Measurements from ENCODE around the gene CASS4. TPM values are rescaled to one million over a fixed set of nuclear protein-coding genes. Genes with fewer than 3 reads are reported as not detected.

CASS4 gene
- total RNA-seq, 2 donors from 2014 or later = 7.1 to 18.6 TPM

DNA sequence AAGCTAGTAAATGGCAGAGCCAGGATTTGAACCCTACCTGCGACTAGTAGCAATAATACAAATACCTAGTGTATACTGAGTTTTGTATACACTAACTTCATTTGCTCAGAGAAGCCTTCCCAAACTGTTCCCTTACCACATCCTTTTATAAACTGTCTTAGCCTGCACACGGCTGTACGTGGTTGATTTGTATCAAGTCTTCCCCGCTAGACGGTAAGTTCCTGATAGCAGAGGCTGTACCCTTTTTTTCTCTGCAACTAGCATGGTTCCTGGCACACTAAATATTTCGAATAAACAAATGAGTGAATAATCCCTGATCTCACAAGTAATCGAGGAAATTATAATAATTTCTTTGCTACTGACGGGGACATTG, 57.0 kb downstream of the CASS4 start:
- H3K36me3 Mint-ChIP-seq (ENCODE audit: low read depth) = peaks cover 7% of the 10 kb centered on the region
- peak overlapping the region; percentile 99 for H3K27ac Mint-ChIP-seq
- no peaks in the 10 kb centered on the region for H3K9me3 ChIP-seq (ENCODE audit: control insufficient read depth, low read length, poor library complexity, severe bottlenecking)
- DNase-seq = no peak
- peaks cover 25% of the 10 kb centered on the region for H3K4me1 Mint-ChIP-seq
- no peaks in the 10 kb centered on the region for H3K27me3 Mint-ChIP-seq
- no peak for ATAC-seq
- H3K4me3 Mint-ChIP-seq = peak overlapping the region; percentile 99

DNA sequence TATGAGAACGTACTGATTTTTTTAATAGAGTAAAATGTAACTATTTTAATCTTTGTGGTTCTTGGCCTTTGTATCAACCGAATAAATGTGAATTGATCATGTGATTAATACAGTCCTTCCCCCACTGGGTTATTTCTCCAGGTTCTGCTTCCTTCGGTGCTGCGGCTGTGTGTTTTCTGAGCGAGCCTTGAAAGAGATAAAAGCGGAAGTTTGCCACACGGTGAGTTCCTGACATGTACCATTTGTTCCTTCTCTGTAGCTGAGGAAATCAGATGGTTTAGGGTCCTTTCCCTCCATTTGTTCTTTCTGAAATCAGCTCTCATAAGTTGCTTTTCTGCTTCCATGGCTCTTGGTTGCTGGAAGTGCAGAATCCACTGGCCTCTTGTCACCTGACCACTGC, 71.9 kb downstream of the CASS4 start:
- ATAC-seq = peak; percentile 39
- DNase-seq = no peak
- H3K9me3 ChIP-seq (ENCODE audit: control insufficient read depth, low read length, poor library complexity, severe bottlenecking) = no peaks in the 10 kb centered on the region
- Mint-ChIP-seq H3K27ac (peak overlapping the region; percentile 83), H3K36me3 (ENCODE audit: low read depth) (peaks cover 19% of the 10 kb centered on the region), H3K4me1 (peaks cover 39% of the 10 kb centered on the region), H3K27me3 (no peaks in the 10 kb centered on the region), H3K4me3 (no peak overlapping the region)

DNA sequence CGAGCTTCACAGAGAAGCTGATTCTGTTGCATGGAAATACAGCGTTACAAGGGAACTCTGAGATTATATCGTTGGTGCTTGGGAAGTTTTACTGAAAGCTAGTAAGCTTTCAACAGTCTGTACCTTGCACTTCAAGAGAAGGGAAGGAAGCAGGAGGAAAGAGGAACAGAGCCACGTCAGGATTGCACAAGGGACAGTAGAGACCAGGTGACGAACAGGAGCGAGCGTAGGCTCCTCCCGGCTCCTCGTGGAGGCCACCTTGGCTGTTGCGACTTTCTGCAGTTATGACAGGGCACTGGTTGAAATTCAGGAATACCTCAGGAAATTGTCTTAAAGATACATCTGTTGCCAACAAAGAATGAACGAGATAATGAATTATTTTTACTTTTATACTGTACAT, 75.2 kb downstream of the CASS4 start:
- H3K27me3 Mint-ChIP-seq = no peaks in the 10 kb centered on the region
- no peak for DNase-seq
- no peak overlapping the region for H3K27ac Mint-ChIP-seq
- no peak overlapping the region for H3K4me3 Mint-ChIP-seq
- H3K9me3 ChIP-seq (ENCODE audit: control insufficient read depth, low read length, poor library complexity, severe bottlenecking) = no peaks in the 10 kb centered on the region
- no peak for ATAC-seq
- peaks cover 29% of the 10 kb centered on the region for H3K4me1 Mint-ChIP-seq
- H3K36me3 Mint-ChIP-seq (ENCODE audit: low read depth) = peaks cover 13% of the 10 kb centered on the region

DNA sequence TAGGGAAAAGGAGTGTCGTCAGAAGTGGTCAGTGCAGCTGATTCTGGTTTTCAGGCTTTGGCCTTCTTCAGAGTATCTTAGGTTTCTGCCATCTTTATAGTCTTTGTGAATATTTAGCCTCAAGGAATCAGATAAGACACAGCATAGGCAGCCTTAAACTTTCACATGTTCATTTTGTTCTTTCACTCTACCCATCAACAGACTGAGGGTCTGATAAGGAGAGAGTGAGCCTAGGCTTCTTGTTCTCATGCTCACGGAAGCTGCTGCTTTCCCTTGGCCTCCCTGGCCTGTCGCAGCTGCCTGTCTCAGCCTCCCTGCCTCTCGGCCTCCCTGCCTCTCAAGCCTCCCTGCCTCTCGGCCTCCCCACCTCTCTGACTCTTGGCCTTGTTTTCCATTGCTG, 76.5 kb downstream of the CASS4 start:
- Mint-ChIP-seq H3K4me1 (peaks cover 23% of the 10 kb centered on the region), H3K27me3 (no peaks in the 10 kb centered on the region), H3K36me3 (ENCODE audit: low read depth) (peaks cover 13% of the 10 kb centered on the region), H3K27ac (peak overlapping the region; percentile 29), H3K4me3 (no peak overlapping the region)
- DNase-seq (no peak), ATAC-seq (no peak)
- H3K9me3 ChIP-seq (ENCODE audit: control insufficient read depth, low read length, poor library complexity, severe bottlenecking) = no peaks in the 10 kb centered on the region

DNA sequence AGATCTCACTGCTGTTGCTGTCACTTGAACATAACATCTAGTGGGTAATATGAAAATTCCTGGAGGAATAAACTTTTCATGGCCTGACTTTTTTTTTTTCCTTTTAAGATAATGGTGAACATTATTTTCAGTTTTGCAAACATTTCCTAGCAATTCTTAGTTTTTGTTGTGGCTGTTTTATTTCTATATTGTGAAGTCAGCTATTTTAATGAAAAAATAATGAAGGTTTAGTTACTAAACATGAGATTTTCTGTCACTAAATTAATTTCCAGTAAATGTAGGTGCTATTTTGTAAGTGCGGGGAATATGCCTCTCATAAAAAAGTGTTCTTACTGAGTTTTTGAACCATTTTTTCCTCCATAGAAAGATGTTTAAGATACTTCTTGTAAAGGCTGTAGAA, 89.1 kb downstream of the CASS4 start:
- no peaks in the 10 kb centered on the region for H3K9me3 ChIP-seq (ENCODE audit: control insufficient read depth, low read length, poor library complexity, severe bottlenecking)
- Mint-ChIP-seq H3K36me3 (ENCODE audit: low read depth) (peaks cover 3% of the 10 kb centered on the region), H3K4me3 (no peak overlapping the region), H3K27me3 (no peaks in the 10 kb centered on the region), H3K27ac (no peak overlapping the region), H3K4me1 (no peaks in the 10 kb centered on the region)
- no peak for ATAC-seq
- DNase-seq = no peak

DNA sequence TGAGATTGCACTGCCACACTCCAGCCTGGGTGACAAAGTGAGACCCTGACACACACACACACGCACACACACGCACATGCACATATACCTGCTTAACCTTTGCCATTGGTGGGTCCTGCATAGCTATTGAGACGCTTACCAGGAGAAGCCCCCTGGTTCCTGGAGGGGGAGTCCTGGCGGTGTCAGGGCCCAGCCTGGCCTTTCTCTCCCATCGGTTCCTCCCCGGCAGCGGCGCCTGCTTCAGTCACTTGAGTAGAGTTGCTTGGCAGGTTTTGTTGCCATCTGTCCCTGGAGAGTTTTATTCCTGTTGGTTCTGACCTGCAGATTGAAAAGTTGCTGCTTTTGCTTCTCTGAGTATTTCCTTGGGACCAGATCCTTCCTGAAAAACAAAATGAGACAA, 91.9 kb downstream of the CASS4 start:
- no peak overlapping the region for H3K4me3 Mint-ChIP-seq
- no peaks in the 10 kb centered on the region for H3K27me3 Mint-ChIP-seq
- H3K27ac Mint-ChIP-seq = peak overlapping the region; percentile 43
- H3K4me1 Mint-ChIP-seq = no peaks in the 10 kb centered on the region
- H3K36me3 Mint-ChIP-seq (ENCODE audit: low read depth) = no peaks in the 10 kb centered on the region
- ATAC-seq (no peak), DNase-seq (no peak)
- H3K9me3 ChIP-seq (ENCODE audit: control insufficient read depth, low read length, poor library complexity, severe bottlenecking) = no peaks in the 10 kb centered on the region

DNA sequence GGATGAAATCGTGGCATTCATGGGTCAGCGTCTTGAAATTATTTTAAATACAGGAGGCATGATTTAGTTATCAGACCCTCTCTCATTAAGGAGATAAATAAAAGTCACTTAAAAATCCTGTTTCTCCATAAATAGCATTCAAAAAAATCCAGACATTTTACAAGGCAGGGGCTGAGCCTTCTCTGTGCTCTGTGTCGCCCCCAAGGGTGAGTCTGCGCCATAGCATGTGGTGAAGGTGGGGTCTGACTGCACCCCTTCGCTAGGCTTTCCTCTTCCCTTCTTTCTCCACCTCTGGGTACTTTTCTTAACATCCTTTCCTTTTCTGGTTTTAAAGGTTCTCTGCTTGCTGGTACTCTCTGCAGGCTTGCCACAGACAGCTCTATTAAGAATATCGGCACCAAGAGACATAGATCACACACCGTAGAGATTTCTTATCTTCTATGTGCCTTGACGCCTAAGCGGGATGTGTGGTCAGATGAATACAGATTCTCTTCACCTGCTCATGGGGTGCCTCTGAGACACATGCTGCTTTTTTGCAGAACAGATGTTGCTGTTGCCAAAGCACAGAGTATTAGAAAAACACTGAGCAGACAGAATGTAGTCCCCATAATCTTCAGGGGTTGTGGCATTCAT, 92.4 kb downstream of the CASS4 start:
- H3K9me3 ChIP-seq (ENCODE audit: control insufficient read depth, low read length, poor library complexity, severe bottlenecking) = no peaks in the 10 kb centered on the region
- Mint-ChIP-seq H3K27me3 (no peaks in the 10 kb centered on the region), H3K36me3 (ENCODE audit: low read depth) (no peaks in the 10 kb centered on the region), H3K27ac (peak overlapping the region; percentile 43), H3K4me1 (no peaks in the 10 kb centered on the region), H3K4me3 (no peak overlapping the region)
- ATAC-seq (peak; percentile 59), DNase-seq (no peak)

DNA sequence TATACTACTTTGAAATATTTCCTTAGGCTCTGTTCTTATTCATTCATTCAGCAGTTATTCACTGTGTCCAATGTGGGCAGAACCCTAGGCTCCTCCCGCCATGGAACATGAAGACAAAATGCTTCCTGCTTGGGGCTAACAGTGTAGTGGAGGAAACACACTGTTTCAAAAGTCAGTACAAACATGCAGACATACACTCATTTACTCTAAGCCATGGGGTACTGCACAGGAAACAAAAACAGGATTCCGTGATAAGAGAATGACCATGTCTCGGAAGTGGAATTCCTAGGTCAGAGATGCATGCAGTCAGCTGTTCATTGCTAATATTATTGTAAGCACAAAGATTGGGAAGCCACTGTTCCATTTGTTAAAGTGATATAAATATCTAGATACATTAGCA, 94.0 kb downstream of the CASS4 start:
- ATAC-seq (no peak), DNase-seq (no peak)
- Mint-ChIP-seq H3K27ac (no peak overlapping the region), H3K4me1 (no peaks in the 10 kb centered on the region), H3K27me3 (no peaks in the 10 kb centered on the region), H3K4me3 (no peak overlapping the region), H3K36me3 (ENCODE audit: low read depth) (no peaks in the 10 kb centered on the region)
- no peaks in the 10 kb centered on the region for H3K9me3 ChIP-seq (ENCODE audit: control insufficient read depth, low read length, poor library complexity, severe bottlenecking)

Other genes starting within 250 kb of the CASS4 start
- gene MC3R, start 163.5 kb upstream of the CASS4 start, total RNA-seq = not detected
- gene FAM210B, start 53.3 kb upstream of the CASS4 start, total RNA-seq = 10 to 100 TPM; 15.9 to 16.9 TPM
- 1 to 10 TPM in 1 of 2 donors, under 1 TPM in 1; 0.92 to 1.0 TPM for gene AURKA, start 20.0 kb upstream of the CASS4 start, total RNA-seq
- gene CSTF1, start 19.6 kb upstream of the CASS4 start, total RNA-seq = 10 to 100 TPM; 21.8 to 23.7 TPM
- 10 to 100 TPM; 62.3 to 62.6 TPM for gene RTF2, start 56.4 kb downstream of the CASS4 start, total RNA-seq
- 1 to 10 TPM; 3.8 to 6.7 TPM for gene FAM209A, start 112.5 kb downstream of the CASS4 start, total RNA-seq
- 1 to 10 TPM; 1.5 to 3.2 TPM for gene FAM209B, start 121.0 kb downstream of the CASS4 start, total RNA-seq
- gene TFAP2C, start 217.0 kb downstream of the CASS4 start, total RNA-seq = not detected

Measured in T-helper 17 cell (primary cell).